NCI-H82 treated with DMSO at 0.1 percent for 48 hours (cell line): ENCODE data around the gene OGFOD1.
A peak's percentile ranks its signal among the peaks of the same experiment; 100 is the strongest.

Experiments used
- DNase-seq: peaks from one replicate; lab custom pipeline; 2025; ENCODE audit not compliant: unreplicated experiment; lab: John Stamatoyannopoulos, UW

The OGFOD1 gene

GRCh38 chr16:56426585-56426984, 24.8 kb upstream of the OGFOD1 start:
- DNase-seq, result no peak

- DNase-seq, result no peak
Measured at GRCh38 chr16:56428091-56428490, 23.3 kb upstream of the OGFOD1 start.

GRCh38 chr16:56436258-56436657, 15.1 kb upstream of the OGFOD1 start:
- no peak for DNase-seq

- no peak for DNase-seq
Measured at GRCh38 chr16:56438038-56438437, 13.3 kb upstream of the OGFOD1 start.

- no peak for DNase-seq
Measured at GRCh38 chr16:56447286-56447685, 4.1 kb upstream of the OGFOD1 start.

- DNase-seq, result no peak
Measured at GRCh38 chr16:56448005-56448404, 3.3 kb upstream of the OGFOD1 start.

- DNase-seq, result no peak
Measured at GRCh38 chr16:56450275-56450985, 924 bp upstream of the OGFOD1 start.

GRCh38 chr16:56451753-56452689, 667 bp downstream of the OGFOD1 start:
- no peak for DNase-seq

- DNase-seq, result no peak
Measured at GRCh38 chr16:56457927-56458470, 6.6 kb downstream of the OGFOD1 start.

GRCh38 chr16:56460101-56460500, 8.7 kb downstream of the OGFOD1 start:
- DNase-seq, result peak; percentile 80

GRCh38 chr16:56462064-56462796, 10.9 kb downstream of the OGFOD1 start:
- no peak for DNase-seq

- no peak for DNase-seq
Measured at GRCh38 chr16:56463153-56463552, 11.8 kb downstream of the OGFOD1 start.

GRCh38 chr16:56466344-56466743, 15.0 kb downstream of the OGFOD1 start:
- no peak for DNase-seq

GRCh38 chr16:56468800-56469199, 17.4 kb downstream of the OGFOD1 start:
- DNase-seq, result no peak

GRCh38 chr16:56469748-56470147, 18.4 kb downstream of the OGFOD1 start:
- DNase-seq, result no peak

- no peak for DNase-seq
Measured at GRCh38 chr16:56470232-56470631, 18.9 kb downstream of the OGFOD1 start.

GRCh38 chr16:56470666-56471065, 19.3 kb downstream of the OGFOD1 start:
- DNase-seq, result no peak

- peak; percentile 38 for DNase-seq
Measured at GRCh38 chr16:56475201-56475600, 23.8 kb downstream of the OGFOD1 start.

- no peak for DNase-seq
Measured at GRCh38 chr16:56477096-56477878, 25.9 kb downstream of the OGFOD1 start.

GRCh38 chr16:56478281-56479049, 27.1 kb downstream of the OGFOD1 start:
- DNase-seq, result no peak
